Measurements from ENCODE around the gene BMAL2.

GRCh38 chr12:27344760-27345159 lies 12.1 kb downstream of the BMAL2 start:
- no peak for TF ChIP-seq CTCF (IDR thresholded peaks at IDR 0.05)
- TF ChIP-seq POLR2A (IDR thresholded peaks at IDR 0.05), result no peak
